Measurements from ENCODE around the gene PGM2.

Gene PGM2

DNA sequence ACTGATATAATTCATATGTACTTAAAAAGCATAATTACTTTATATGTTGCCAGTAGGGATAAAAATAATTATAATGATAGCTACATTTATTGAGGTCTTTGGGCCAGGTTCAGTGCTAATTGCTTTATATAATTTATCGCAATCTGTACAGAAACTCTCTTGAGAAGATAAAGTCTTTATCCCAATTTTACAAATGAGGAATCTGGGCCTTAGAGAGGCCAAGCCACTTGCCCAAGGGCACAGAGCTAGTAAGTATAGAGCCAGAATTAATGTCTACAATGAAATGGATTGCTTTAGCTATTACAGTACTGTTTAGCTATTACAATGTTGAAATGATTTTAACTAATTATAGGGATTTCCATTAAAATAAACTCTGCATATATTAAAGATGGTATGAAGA is 33.8 kb downstream of the PGM2 start:
- DNase-seq (ENCODE audit: low read depth in 3 of 3, low spot score in 1 of 3), result no peak

DNA sequence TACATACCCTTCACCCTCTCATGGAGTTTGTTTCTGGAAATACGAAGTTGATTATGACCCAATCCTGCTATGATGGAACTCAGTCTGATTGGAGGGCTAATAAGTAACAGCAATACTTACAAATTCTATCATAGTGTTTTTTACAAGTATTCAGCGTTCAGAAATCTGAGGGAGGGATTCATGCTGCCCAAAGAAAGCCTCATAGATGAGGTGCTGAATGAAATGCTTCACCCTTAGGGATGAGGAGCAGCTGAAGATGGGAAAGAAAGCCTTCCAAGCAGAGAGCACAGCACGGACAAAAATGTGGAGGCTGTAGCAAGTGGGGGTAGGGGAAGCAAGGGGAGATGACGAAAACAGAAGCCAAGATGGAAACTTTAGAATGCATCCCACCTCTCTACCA is 36.5 kb downstream of the PGM2 start:
- DNase-seq (ENCODE audit: low read depth in 3 of 3, low spot score in 1 of 3), result no peak

DNA sequence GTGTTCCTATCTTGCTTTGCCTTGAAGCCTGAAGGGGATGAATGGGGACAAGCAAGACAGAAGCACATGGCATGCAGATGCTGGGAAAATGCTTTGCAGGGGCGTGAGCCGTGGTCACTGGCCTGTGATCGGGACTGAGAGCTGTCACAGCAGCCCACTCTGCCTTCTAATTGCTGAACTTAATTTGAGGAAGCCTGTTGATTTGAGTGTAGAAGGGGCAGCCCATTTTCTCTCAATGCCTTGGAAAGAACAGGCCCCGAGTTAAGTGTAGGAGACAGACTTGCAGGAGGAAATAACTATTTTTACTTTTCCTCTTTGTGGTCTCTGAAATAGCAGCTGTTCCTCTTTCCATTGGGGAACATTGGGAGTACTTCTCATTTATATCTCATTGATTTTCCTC is 38.3 kb downstream of the PGM2 start:
- no peak for DNase-seq (ENCODE audit: low read depth in 3 of 3, low spot score in 1 of 3)

DNA sequence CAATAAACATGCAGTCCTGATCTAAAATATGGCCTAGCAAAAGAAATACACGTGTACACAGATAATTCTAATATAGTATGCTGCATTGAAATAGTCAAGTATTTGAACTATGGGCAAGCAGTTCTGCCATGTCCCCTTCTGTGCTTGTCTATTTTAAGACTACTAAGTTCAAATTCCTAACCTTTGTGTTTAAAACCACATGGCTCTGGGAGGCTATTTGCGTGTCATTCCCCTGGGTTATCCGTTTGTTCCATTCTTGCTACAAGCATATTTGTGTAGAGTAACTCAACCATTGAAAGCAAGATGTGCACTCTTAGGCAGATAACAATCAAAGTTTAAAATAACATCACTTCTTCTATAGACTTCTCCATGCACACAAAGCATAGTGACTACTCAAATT is 39.0 kb downstream of the PGM2 start:
- no peak for DNase-seq (ENCODE audit: low read depth in 3 of 3, low spot score in 1 of 3)

DNA sequence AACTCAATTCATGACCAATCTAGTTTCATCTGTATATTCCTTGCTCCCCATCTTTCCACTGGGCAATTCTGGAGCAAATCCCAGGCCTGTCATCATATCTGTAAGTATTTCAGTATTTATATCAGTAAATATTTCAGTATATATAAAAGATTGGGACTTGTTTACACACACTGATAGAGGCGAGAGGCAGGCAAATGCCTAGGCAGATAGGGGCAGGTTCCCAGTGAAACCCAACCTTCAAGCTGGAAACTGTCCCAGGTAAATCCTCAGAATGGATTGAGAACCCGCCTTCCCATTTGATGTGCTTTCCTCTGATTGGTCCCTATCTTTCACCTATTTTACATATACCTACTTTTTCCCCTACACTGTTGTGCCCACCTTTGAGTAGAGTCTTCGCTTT is 40.6 kb downstream of the PGM2 start:
- no peak for DNase-seq (ENCODE audit: low read depth in 3 of 3, low spot score in 1 of 3)

DNA sequence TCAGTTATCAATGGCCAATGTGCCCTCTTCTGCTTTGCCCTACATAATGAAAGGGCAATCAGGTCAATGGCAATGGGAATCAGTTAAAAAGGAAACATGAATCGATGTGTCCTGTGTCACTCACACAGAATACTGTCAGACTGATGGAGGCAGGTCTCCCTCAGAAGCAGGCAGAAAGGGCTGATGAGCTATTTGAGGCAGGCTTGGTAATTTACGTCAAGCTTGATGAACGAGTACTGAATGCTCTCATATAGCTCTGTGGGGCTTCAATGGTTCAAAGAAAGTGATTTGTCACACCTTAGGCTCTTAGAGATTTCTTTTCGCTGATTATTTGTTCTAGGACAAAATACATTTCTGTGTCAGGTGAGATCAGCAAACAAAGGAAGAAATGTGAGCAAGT is 41.8 kb downstream of the PGM2 start:
- no peak for DNase-seq (ENCODE audit: low read depth in 3 of 3, low spot score in 1 of 3)

DNA sequence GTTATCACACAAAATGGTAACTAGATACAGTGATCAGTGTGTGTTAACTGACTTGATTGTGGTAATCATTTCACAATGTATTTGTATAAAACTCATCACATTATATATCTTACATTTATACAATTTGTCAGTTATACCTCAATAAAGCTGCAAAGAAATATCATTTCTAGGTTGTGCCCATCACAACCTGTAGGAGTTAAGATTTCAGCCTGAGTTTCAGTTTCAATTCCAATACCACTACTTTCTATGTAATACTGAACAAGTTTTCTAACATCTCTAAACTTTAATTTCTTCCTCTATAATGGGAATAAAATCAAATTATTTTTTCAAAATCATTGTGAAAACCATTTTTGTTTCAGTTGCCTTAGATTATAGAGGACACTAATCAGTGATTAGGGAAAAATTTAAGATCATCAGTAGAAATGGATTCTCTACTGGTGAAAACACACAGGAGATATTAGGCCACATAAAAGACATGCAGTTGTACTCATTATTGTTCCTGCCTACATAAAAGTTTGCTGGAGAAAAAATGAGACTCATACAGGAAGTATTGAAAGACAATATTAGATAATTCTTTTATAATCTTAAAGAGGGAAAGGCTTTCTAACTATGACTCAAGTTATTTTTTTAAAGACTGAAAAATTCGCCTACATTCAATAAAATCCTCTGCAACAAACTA is 46.0 kb downstream of the PGM2 start:
- no peak for DNase-seq (ENCODE audit: low read depth in 3 of 3, low spot score in 1 of 3)

DNA sequence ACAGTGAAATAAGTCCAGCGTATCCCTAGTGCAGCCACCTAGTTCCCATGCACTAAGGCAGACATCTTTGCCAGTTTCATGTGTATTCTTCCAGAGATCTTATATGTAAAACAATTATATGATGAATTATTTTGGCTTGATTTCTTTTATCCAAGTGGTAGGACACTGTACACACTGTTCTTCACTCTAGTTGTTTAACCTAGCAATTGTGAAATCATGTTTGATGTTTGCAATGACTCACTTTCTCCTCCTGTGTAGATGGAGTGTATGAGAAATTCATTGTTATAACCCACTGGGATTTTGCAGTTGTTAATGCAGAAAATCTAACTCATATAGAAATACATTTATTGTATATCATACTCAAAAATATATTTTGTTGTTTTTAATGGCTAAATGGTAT is 46.9 kb downstream of the PGM2 start:
- no peak for DNase-seq (ENCODE audit: low read depth in 3 of 3, low spot score in 1 of 3)

DNA sequence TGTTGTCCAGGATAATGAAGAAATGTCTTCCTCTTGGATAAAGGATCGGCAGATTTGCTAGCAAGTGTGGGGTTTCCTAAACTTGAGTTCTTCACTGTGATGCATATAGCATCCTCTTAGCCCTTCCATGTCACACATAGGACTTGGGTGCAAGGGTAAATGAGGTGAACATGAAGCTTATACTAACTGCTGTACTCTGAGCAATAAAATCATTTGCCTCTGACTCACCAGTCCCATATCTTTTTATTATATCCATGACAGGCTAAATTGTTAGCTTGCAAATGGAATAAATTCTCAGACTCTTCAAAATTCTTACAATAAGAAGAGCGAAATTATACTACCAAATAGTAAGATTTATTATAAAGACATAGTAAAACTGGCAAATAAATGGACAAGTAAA is 49.7 kb downstream of the PGM2 start:
- DNase-seq (ENCODE audit: low read depth in 3 of 3, low spot score in 1 of 3), result no peak

DNA sequence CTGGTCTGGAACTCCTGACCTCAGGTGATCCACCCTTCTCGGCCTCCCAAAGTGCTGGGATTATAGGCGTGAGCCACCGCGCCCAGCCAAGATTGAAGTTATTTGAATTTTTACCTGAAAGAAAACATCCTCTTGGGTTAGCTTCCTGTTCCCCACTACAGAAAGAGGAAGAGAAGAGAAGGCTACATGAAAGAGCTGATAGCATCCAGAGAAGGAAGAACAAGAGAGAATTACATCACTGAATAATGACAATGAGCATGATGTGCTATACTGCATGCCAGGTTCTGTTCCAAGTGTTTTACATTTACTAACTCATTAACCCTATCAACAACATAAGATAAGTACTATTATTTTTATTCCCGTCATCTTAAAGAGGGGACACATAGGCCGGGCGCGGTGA is 52.9 kb downstream of the PGM2 start:
- no peak for DNase-seq (ENCODE audit: low read depth in 3 of 3, low spot score in 1 of 3)

DNA sequence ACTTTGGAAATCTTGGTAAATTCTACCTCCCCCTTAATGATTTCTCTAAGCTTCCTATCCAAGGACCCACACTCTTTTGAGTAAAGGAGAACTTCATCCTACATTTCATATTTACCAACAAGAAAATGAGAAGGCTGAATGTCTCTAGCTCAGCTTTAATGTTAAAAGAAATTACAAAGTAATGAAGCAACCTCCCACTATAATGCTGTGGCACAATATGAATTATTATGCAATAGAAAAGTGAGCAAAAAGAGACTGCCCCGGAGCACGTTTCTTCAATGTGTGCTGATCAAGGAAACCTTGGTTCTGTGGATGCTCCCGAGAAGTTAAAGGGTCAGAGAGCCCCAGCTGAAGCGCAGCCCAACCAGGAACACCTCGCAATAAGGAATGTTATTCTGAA is 55.3 kb downstream of the PGM2 start:
- no peak for DNase-seq (ENCODE audit: low read depth in 3 of 3, low spot score in 1 of 3)

DNA sequence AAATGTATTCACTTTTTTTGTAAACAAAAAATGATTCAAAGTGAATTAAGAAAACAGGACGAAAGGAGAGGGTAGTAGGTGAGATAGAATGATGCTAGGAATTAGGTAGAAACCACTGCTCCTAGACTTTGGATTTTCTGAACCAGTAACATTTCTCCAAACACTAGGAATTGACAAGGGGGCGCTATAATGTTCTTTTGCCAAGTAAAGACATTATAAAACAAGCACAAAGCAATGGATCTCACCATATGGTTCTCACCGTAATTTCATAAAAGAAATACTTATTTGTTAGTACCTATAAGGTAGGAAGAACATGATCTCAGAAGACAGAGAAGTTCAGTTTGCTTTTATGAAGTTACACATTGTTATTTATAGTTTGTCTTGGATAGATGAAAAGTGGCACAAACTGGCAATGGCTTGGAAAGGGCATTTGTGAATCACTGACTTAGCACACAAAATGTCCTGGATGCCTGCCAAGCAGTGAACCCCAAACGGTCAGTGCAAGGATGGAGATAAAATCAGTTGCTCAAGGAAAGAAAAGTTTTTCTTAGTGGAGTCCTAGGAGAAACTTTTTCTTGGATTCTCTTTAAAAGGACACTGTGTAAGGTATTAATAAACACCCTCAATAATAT is 56.3 kb downstream of the PGM2 start:
- no peak for DNase-seq (ENCODE audit: low read depth in 3 of 3, low spot score in 1 of 3)

DNA sequence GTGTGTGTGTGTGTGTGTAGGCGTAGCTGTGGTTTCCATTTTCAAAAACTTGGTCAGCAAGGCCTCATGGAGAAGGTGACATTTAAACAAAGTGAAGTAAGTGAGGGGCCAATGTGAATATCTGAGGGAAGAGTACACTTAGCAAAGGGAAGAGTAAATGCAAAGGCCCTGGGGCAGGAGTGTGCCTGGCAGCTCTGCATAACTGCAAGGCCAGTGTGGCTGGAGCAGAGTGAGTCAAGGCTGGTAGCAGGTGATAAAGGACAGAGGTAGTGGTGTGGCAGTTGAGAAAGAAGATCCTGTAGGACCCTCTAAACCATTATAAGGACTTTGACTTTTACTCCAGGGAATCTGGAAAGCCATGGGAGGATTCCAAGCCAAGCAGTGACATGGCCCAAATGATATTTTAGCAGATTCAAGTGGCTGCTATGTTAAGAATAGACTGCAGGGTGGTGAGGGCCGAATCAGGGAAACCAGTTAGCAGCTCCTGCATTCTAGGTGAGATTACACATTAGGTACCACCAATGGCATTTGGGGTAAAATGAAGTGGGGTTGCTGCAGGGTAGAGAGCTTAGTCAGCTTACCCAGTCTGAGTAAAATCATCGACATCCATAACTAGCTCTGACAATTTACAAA is 58.5 kb downstream of the PGM2 start:
- no peak for DNase-seq (ENCODE audit: low read depth in 3 of 3, low spot score in 1 of 3)

DNA sequence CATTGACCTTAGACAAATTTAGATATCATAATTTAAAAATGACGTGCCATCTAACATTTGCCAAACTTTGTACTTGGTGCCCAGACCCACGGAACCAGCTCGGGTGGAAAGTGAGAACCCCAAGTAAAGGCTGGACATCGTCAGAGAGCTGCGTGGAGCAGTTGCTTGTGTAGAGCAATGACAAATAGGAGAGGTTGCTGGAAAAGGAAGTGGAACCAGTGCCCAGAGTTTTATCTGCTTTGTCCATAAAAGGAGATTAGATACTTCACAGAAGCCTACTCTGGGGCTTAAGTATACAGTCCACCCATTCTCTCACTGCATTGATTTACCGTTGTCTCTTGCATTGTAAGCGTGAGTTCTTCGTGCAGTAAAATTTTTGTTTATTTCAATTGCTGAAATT is 59.0 kb downstream of the PGM2 start:
- DNase-seq (ENCODE audit: low read depth in 3 of 3, low spot score in 1 of 3), result no peak

DNA sequence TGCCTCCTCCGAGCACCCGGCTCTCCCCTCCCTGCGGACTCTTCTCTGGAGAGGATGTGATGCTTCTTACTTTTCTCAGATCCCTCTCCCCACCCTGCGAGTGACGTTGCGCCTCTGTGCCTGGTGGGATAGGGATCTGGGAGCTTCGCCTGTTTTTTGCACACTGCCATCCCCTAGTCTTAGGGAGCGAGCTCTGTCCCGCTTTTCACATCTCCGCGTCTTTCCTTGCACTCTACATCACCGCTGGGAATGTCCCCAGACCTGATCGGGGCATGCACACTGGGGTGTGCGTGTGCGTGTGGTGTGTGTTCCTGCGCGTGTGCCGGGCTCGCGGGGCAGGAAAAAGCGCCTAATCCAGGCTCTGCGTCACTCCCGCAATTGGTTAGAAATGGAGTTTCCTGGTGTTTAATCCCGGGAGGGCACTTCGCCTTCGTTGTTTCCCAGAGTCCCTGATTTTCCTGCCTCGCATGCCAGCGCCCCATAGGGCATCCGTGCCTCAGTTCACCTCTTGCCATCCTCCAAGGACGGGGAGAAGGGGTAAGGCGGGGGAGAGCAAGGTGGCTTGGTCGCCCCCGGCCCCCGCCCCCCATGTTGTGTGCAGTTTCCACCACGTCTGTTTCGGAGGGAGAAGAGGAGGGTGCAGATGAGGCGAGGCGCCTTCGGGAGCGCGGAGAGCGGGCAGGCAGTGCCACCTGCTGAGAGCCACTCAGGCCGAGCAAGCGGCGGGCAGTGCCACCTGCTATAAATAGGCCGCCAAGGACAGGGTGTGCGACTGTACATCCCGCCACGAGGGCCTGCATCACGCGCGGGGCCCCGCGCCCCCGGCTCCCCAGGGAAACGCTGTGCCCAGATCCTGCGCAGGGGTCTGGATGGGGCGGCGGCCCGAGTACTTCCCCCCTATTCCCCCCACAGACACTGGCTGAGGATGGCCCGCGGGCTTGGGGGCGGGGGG is 63.6 kb downstream of the PGM2 start:
- DNase-seq (ENCODE audit: low read depth in 3 of 3, low spot score in 1 of 3), result no peak

DNA sequence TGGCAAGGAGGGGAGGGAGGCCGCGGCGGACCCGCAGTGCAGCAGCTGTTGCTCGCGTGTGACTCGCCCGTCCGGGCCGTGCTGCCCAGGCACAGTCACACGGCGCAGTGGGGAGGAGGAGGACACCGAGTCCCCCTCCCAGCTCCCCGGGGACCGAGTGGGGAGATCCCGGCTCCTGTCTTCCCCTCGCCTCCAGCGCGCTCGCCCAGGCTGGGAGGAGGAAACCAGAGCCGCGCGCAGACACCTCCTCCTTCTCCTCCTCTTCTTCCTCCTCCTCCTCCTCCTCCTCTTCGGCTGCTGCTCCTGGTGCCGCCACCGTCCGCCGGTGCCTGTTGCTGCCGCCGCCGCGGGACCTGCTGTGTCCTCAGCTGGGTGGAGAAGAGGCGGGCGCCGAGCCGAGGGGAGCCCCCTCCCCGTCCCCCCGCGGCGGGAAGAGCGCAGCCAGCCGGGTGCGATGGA is 64.3 kb downstream of the PGM2 start, which contains the start of gene TBC1D1:
TBC1D1 (plus strand) TSS at position 284 of the 459 bp plus-strand sequence. CDS start 11,012 bp downstream, outside the sequence.
- DNase-seq (ENCODE audit: low read depth in 3 of 3, low spot score in 1 of 3), result peak in 1 of 3 donors; percentile 24

DNA sequence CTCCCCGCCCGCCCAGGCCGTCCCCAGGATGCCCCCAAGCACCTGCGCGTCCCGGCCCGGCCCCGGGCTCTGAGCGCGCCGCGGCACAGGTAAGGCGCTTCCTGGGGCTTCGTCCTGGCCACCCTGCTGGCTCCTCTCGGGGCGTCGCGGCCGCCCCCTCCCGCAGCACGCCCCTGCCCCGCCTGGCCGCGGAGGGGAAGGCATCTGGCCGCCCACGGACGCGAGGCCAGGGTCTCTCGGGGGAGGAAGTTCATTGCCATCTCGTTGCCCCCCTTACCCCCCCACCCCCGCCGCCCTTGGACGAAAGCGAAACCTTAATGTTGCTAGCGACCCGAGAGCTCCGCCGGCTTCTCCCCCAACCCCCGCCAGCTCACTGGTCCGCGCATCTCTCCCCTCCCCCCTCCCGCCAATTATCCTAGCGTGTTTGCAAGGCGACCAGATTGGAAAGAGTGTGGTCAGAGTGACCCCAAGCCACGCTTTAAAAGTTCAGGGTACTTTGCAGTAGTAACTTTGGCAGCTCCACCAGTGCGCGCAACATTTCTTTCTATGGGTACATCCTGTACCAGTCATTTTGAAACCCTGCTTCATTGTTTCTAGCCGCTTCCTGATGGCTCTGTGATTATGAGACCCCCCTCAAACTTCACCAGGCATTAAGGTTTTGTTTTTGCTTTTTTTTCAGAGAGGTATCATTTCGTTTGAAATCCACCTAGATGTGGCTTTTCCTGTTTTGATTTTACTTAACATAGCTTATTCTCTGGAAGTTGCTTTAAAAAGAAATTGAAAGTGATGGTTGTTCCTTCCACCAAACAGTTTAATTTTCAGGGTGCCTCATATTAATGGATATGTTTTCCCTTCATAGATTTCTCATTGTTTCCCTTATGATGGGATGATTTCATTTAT is 65.0 kb downstream of the PGM2 start:
- DNase-seq (ENCODE audit: low read depth in 3 of 3, low spot score in 1 of 3), result peak in 2 of 3 donors; percentile 13 to 38

DNA sequence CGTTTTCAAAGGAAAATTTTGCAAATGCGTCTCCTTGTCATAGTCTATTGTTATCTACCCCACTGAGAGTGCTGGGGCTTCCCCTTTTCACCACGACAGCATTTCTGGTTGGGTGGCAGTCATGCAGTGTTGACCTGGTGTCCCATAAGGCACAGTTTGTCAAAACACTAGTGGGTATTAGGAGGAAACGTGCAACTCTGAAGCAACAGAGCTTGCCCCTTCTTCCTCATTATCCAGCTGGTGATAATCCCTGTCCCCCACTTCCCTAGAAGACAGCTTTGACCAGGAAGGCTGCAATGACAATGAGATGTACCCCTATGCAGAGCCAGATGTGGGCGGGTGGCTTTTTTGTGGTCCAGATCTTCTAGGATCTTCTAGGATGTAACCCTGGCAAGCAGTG is 66.2 kb downstream of the PGM2 start:
- DNase-seq (ENCODE audit: low read depth in 3 of 3, low spot score in 1 of 3), result peak in 2 of 3 donors; percentile 21 to 27

DNA sequence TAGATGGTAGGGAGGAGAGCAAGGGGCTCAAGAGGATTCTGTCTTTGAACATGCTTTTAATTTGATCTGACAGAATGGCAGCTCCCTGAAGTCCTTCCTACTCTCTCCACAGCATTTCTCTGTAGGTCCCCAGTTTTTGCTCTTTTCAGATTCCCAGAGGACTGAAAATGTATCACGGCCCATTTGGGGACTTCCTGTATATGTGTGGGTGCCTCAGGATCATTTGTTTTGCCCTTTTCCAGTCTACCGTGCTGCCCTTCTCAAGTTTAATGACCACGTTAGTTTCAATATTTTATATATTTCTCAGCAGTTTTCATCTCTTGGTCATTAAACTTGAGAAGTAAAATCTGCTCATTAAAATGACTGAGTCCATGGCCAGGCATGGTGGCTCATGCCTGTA is 66.7 kb downstream of the PGM2 start:
- no peak for DNase-seq (ENCODE audit: low read depth in 3 of 3, low spot score in 1 of 3)

DNA sequence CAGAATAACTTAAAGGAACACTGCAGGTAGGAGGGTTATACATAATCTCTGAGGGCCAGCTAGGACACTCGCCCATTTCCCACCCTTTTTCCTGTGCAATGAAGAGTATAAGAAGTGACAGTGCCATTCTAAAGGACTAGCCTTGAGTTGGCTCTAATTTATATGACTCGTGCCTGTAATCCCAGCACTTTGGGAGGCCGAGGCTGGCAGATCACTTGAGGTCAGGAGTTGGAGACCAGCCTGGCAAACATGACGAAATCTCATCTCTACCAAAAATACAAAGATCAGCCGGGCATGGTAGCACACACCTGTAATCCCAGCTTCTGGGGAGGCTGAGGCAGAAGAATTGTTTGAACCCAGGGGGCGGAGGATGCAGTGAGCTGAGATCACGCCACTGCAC is 68.8 kb downstream of the PGM2 start:
- no peak for DNase-seq (ENCODE audit: low read depth in 3 of 3, low spot score in 1 of 3)
